ENCODE data around the gene ARL4A. TPM values are rescaled to one million over a fixed set of nuclear protein-coding genes. Genes with fewer than 3 reads are reported as not detected.
A peak's percentile ranks its signal among the peaks of the same experiment; 100 is the strongest.

Gene ARL4A
- total RNA-seq, 1 donor from 2014 or later: 17.7 TPM

DNA sequence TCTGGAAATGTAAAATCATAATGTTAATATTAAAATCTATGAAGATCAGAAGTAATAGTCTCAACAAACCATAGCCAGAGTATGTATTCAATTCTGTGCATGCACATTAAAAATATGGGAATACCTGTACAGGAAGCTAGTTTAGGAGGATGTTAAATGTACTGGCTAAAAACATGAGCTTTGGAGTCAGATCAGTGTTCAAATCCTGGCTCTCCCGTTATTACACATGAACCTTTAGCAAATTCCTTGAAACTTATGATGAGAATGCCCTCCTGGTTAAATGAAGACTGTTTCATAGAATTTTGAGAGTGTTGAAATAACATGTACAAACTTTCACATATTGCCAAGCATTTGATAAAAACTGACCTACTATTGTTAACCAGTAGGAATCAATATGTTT lies 4.6 kb downstream of the ARL4A start:
- intact Hi-C loops (cut with DNase I): no loop called here
- no peak for DNase-seq (ENCODE audit: low spot score)

DNA sequence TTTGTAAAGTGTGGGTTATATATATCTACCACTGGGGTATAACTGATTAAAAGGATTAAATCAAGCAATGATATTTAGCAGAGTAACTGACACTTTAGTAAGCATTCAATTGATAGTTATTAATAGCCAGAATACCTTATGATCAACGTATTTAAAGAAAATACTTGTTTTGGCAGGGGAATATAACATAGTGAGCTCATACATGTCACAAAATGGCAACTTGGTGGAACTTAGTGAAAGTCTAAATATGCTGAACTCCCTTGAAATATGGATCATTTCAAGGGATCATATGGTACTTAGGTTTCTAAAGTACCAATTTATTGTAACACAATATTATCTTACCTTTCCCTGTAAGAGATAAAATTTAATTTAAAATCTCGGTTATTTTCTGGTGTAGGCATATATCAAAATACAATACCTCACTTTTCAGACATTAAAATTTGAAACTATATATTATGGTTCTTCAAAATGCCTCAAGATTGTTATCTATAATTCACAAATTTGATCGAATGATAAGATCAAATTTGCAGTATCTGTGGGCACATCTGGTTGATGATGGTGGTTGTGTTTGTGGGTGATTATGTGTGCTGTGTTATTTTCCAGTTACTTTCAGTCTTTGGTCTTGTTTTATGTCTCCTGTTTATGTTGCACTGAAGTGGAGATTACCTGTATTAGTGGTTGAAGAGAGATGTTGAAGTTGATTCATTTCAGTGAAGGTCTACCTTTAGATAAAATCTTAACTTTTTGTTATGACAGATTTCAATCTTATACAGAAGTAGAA lies 5.2 kb downstream of the ARL4A start:
- DNase-seq (ENCODE audit: low spot score): no peak
- intact Hi-C loops (cut with DNase I): no loop called here

DNA sequence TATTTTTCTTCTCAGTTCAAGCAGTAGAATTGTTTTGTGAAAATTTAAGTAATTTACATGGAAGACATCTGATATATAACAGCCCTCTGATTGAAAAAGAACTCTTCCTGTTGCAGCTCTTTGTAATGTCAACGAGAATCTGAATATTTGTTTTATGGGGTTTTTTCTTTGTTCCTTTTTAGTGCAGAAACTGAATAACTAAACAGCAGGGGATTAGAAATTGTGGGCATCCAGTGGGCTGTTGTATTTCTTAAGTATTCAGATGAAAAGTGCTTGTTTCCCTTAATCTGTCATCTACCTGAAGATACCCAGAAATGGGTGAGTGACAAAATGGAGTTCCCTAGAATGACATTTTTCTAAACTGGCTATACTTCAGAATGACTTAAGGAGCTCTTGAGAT lies 7.4 kb downstream of the ARL4A start:
- DNase-seq (ENCODE audit: low spot score): no peak
- intact Hi-C loops (cut with DNase I): no loop called here

DNA sequence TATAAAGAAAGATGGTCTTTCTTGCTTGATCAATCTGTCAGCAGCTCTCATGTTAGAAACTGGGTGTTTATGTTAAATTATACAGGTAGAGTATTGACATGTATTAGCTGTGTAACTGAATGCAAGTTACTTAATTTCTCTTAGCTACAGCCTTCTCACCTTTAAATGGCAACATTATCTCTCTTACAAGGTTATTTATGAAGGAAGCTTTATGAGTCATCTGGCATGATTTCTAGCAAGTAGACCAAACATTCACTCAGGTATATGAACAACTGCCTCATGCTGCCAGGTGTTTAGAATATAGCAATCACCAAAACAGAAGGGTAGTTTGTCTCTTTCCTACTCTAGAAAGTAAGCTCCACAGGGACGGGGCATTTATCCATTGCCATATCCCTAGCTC lies 8.5 kb downstream of the ARL4A start:
- intact Hi-C loops (cut with DNase I): no loop called here
- DNase-seq (ENCODE audit: low spot score): no peak

DNA sequence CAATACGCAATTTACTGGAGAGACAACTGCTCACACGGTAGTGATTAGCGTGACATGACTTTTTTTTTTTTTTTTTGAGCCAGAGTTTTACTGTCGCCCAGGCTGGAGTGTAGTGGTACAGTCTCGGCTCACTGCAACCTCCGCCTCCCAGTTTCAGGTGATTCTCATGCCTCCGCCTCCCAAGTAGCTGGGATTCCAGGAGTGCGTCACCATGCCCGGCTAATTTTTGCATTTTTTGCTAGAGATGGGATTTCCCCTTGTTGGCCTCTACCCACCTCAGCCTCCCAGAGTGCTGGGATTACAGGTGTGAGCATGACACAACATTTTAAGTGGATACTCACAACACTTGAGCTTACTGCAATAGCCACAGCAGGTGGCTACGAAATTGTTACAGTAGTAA lies 11.9 kb downstream of the ARL4A start:
- no peak for DNase-seq (ENCODE audit: low spot score)
- intact Hi-C loops (cut with DNase I): no loop called here

DNA sequence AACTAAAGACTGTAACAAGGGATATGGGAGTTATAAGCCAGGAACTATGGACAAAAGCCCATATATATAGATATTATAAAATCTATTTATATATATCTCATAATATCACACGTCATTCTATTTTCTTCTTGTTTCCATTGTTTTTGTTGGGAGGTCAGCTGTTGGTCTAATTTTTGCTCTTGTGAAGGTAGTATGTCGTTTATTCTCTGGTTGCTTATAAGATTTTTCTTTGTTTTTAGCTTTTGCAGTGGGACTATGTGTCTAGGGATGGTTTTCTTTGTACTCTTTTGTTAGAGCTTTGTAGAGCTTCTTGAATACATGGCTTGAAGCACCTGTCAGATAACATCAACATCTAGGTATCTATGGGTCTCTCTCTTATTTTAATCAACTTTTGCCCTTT lies 14.0 kb downstream of the ARL4A start:
- DNase-seq (ENCODE audit: low spot score): no peak
- intact Hi-C loops (cut with DNase I): no loop called here

DNA sequence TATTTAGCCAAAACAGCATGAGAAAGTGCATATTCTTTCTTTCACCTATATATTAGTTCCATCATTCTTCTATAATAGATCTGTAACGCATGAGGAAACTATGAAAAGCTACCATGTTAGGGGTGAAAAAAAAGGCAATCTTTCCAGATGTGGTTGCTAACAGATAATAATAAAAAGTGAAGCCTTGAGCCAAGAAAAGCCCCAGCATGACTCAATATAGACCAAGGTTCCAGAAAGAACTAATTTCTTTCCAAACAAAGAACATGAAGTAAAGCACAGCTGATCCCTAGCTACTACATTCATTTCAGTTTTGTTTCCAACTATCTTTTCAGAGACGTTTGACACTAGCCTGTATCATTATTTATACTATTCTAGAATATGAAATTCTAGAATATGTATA lies 16.4 kb downstream of the ARL4A start:
- DNase-seq (ENCODE audit: low spot score): no peak
- intact Hi-C loops (cut with DNase I): no loop called here

DNA sequence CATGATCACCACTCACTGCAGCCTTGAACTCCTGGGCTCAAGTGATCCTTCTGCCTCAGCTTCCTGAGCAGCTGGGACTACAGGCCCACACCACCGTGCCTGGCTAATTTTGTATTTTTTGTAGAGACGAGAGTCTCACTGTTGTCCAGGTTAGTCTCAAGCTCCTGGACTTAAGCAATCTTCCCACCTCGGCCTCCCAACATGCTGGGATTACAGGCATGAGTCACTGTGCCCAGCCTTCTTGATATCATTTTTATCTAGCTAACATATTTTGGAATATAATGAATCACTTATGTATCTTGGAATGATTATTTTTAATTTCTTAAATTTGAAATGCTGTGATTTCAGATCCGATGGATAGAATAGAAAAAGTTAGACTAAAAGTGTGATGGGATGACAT lies 18.4 kb downstream of the ARL4A start:
- DNase-seq (ENCODE audit: low spot score): no peak
- intact Hi-C loops (cut with DNase I): no loop called here

DNA sequence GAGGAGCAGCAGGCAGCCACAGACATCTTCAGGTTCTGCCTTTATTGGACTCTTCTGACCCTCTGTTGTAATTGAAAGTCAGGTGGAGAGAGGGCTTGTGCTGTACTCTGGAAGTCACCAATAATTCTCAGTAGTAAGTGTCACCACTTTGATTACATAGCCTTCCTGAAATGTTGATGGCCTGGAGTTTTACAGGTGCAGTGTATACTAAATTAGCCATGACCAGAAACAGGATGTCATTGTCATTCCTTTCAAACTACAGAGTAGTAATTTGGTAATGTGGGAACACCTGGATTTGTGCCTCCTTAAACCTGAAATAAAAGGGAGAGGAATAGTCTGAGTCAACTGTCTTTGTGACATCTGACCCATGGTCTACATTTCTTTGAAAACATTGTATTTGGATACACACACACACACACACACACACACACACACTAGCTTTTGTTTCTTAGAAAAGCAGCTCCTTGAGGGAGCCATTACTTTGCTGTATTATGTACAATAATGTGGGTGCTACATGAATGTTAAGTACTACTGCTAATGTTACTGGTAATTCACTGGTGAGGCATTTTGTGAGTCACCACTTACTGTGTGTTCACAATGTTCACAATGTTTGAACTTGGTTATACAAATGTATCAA lies 19.6 kb downstream of the ARL4A start:
- DNase-seq (ENCODE audit: low spot score): no peak
- intact Hi-C loops (cut with DNase I): no loop called here

DNA sequence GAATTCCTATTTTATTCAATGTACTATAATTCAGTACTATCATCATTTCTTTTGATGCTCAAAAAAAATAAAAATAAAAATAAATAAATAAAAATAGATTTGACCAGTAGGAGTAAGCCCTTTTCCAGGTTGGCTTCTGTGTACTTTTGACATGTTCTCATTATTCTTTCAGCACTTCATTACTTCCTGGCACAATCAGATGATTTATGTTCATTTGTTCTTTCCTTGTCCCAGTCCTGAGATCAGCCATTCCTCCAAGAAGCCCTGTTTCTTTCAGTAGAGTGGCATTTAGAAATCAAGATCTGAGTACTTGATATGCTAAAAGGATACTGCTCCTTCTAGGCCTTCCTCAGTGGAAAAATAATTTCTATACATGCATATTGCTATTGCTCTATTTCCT lies 20.9 kb downstream of the ARL4A start:
- DNase-seq (ENCODE audit: low spot score): no peak
- intact Hi-C loops (cut with DNase I): no loop called here

DNA sequence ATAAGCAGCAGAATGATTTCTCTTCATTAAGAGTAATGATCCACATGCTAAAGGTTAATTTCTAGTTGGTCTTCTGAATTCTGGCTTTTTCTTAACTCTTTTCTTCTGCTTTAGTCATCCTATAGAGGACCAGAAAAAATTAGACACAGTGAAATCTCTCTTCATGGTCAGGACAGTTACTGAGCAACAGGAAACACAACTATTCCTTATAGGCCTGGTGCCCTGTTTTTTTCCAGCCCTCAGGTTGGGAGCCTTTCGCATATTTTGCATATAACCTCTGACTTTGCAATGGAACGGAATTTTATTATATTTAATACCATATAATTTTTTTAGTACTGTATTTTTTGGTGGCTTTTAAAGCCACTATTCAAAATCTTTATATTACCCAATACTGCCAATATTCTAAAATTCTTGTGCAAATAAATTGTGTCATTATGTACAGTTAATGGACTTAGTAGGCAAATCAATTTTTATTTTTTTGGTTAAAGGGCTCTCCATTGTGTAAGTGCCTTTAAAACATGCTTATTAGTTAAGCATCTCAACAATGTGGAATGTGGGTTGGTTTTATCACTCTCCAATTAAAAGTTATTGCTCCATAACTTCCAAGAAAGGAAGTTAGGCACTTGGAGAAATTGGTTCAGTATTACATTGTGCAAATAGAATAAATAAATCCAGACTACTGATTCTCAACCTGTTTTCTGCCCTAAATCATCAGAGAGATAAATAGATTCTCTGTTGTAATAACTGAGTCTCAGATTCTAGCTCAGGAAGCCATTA lies 22.5 kb downstream of the ARL4A start:
- intact Hi-C loops (cut with DNase I): no loop called here
- no peak for DNase-seq (ENCODE audit: low spot score)

DNA sequence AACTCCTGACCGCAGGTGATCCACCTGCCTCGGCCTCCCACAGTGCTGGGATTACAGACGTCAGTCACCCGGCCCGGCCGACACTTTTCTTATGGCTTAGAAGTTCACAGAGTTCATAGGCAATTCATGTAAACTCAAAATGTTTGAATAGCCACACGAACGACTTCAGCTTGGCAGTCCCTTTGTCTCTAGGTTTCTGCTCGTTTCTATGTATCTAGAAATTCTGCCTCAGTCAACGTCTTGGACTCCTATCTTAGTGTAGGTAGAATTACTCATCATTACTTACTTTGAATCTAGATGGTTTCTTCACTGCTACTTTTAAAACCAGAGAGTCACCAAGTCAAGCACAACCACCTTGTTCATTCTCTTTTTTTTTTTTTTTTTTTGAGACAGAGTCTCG lies 23.7 kb downstream of the ARL4A start:
- no peak for DNase-seq (ENCODE audit: low spot score)
- intact Hi-C loops (cut with DNase I): no loop called here

DNA sequence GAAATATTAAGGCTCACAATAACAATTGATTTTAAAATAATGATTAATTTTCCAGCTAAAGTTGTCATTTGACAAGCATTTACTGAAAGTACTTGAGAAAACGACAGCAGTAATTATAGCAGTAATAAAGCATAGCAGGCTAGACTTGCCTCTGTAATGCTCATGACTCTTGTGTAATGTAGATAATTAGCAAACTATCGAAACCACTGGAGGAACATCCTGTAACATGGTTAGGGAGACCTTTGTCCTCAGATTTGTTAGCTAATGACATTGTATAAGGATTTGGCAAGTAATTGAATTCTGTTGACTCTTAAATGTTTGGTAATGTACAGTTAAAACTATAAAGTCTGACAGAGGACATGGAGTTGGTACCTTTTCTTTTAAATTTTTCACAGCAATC lies 24.8 kb downstream of the ARL4A start:
- DNase-seq (ENCODE audit: low spot score): no peak
- intact Hi-C loops (cut with DNase I): no loop called here

DNA sequence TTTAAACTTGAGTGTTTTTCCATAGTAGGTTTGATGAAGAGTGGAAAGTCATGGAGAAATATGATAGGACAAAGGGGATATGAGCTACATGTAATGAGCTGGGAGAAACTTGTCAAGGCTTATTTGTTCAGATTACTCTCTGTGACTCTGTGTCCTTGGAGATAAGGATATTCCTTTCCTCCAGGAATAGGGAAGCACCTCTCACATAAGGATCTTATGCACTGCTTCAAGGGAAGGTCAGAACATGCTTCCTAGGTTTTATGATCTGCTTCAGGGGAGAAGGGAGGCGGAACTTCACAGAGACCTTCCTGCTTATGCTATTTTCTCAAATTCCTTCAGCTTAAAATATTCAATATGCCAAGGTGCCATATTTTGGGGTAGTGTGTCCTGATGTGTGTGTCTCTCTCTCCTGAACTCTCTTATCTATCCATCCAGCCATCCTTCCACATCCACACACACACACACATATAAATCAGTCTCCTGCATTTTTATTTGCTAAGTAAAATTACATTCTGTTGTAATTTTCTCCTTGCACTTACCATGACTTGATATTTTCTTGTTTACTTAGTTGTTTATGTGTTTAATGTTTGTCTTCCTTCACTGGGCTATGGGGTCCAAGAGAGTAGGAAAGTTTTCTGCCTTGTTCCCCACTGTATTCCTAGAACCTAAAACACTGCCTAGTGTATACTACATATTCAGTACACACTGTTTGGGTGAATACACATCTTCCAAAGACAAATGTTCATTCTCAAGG lies 26.4 kb downstream of the ARL4A start:
- DNase-seq (ENCODE audit: low spot score): no peak
- intact Hi-C loops (cut with DNase I): no loop called here

DNA sequence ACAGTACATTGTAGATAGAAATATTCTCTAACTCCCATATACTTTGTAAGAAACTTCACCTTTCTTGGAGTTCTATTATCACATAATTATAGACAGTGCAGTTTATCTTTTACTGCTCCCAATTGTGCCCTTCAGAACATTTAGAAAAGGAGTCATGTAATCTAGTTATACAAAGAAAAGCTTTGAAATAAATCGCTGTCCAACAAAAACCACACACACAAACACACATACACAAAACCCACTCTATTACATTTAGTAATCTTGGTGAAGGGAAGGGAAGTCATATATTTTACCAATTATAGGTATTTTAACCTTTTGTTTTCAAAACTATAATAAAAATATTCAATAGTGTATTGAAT lies 26.9 kb downstream of the ARL4A start:
- intact Hi-C loops (cut with DNase I): no loop called here
- DNase-seq (ENCODE audit: low spot score): no peak

DNA sequence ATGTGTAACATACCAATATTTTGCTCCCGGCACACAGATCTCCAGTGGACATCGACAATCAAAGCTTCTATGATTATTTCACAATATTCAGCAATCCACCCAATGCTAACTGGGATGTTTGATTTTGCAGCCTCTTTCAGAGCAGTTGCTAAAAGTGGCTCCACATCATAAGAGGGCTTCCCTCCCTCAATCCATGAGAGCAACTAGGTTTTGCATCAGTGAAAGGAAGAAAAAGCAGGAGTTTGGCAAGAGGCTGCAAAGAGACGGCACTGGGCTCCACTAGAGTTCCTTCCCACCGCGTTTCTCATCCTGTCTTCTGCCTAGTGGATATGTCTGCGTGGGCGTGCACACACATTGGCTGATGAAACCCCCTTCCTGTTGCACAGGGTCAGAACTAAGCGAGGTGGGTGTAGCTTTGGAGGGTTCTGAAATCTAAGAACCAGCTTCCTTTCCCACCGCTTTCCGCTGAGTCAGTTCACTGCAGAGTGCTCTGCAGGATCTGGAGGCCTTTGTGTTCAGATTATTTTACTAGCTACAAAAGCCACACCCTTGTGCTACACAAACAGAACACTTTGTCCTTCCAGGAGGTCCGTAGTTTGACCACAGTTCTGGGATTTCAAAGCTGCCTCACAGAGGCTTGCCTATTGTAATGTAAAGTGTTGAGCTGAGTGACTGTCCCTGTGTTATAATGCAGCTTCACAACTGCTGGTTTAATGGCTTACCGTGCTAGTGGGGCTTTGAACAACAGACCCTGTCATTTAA lies 28.1 kb downstream of the ARL4A start:
- intact Hi-C loops (cut with DNase I): no loop called here
- peak; percentile 84 for DNase-seq (ENCODE audit: low spot score)

DNA sequence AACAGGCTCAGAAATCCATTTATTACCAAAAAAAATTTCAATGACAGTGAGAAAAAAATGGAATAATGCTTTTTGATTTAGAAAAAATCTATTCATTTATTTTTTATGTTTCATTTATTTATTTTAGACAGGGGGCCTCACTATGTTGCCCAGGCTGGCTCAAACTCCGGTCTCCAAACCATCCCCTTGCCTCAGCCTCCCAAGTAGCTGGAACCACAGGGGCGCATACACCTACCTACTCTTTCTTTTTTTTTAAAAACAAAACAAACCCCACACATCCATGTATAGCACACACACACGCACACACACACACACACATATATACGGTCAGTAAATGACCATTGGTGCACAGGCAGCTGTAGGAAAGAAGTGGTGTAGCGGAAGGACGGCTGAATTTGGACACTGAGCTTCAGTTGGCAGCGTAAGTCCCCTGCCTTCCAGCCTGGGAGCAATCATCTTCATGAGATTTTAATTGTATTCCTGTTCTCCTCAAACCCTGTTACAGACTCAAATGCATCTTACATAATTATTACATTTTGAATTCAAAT lies 28.8 kb downstream of the ARL4A start:
- intact Hi-C loops (cut with DNase I): no loop called here
- no peak for DNase-seq (ENCODE audit: low spot score)

DNA sequence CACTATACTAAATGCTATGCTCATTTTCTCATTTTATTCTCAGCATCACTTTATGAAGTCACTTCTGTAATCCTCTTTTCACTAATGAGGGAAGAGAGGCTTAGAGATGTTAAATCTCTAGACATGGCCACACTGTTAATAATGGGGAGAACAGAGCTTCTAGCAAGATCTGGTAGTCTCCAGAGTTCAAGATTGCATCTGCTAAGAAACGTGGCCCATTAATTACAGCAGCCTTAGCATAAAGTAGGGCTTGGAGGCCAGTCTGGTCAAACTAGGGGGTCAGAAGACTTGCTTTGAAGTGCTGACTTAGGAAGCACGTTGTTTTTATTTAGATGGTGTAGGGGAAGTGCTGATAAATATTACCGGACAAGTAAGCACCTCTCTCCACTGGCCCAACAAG lies 29.3 kb downstream of the ARL4A start:
- intact Hi-C loops (cut with DNase I): no loop called here
- no peak for DNase-seq (ENCODE audit: low spot score)
